HT-29 (cell line): ENCODE results near the gene RAB6C. TPM values are rescaled to one million over a fixed set of nuclear protein-coding genes. Genes with fewer than 3 reads are reported as not detected.
"Not testable (repeated sequence)": the region's sequence is repeated elsewhere in the genome, so short reads cannot be mapped to it uniquely, and the experiment has no call there.

Source experiments
- DNase-seq: peaks from one replicate; pipeline ENCODE4 v3.0.0-alpha.2; 2015; ENCODE audit warnings: low spot score
- total RNA-seq: library from RNA; depleted of rRNA; stranded (reverse); fragments of >200 nt; shearing (Covaris generic); gene quantifications from 2 replicates; pipeline ENCODE4 v1.2.3, GENCODE V29; 2014; rRNA removed

The RAB6C gene
- total RNA-seq, 1 experiment from 2014 or later, result not detected

- DNase-seq, result not testable (repeated sequence)
Observed at GRCh38 chr2:129993151-129993550, 13.7 kb downstream of the RAB6C start.

GRCh38 chr2:129996657-129997237 is 17.3 kb downstream of the RAB6C start:
- DNase-seq, result not testable (repeated sequence)

GRCh38 chr2:129998771-129999170 is 19.3 kb downstream of the RAB6C start:
- not testable (repeated sequence) for DNase-seq

- DNase-seq, result not testable (repeated sequence)
Observed at GRCh38 chr2:130005862-130006261, 26.4 kb downstream of the RAB6C start.

GRCh38 chr2:130016701-130017100 is 37.2 kb downstream of the RAB6C start:
- DNase-seq, result not testable (repeated sequence)

GRCh38 chr2:130019402-130019801 is 39.9 kb downstream of the RAB6C start:
- no peak for DNase-seq

GRCh38 chr2:130020069-130020468 is 40.6 kb downstream of the RAB6C start:
- not testable (repeated sequence) for DNase-seq

- DNase-seq, result peak; percentile 21
Observed at GRCh38 chr2:130025931-130026330, 46.5 kb downstream of the RAB6C start.

Other genes with a start within 250 kb of the RAB6C start
- gene POTEF, start 149.6 kb downstream of the RAB6C start, total RNA-seq, result 0.60 and 0.61 TPM in 2 replicates
- gene CCDC74B, start 165.4 kb downstream of the RAB6C start, total RNA-seq, result 0.33 and 2.0 TPM in 2 replicates
- 71.3 and 76.3 TPM in 2 replicates for gene SMPD4, start 201.9 kb downstream of the RAB6C start, total RNA-seq
- 375 and 414 TPM in 2 replicates for gene MZT2B, start 202.6 kb downstream of the RAB6C start, total RNA-seq
- gene TUBA3E, start 218.8 kb downstream of the RAB6C start, total RNA-seq, result not detected in 2 replicates